ENCODE results near the gene IKZF3.

DNA sequence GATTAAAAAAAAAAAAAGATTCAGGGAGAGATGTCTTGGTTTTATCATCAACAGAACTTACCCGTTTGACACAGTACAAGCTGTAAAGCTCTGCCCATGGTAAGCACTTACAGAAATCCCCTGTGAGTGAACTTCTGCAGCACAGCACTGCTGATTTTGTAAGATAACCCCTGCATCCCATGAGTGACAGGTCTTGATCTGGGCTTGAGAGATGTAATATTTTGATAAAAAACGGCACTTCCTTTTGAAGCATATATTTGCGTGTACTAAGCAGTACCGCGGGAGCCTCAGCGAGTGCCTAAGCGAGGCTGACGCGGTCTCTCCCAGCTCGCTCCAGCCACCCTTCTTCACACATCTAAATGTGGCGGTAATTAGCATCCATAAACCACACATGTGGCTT lies 50.5 kb downstream of the IKZF3 start:
- TF ChIP-seq EZH2 (IDR thresholded peaks at IDR 0.05; ENCODE audit: borderline replicate concordance, control insufficient read depth, low read depth, low read length) (no peak), HCFC1 (IDR thresholded peaks at IDR 0.05; ENCODE audit: low read length) (no peak), ATF7 (IDR thresholded peaks at IDR 0.05; ENCODE audit: low read depth) (no peak), YY1 (IDR thresholded peaks at IDR 0.05; ENCODE audit: low read depth, low read length) (no peak), EGR1 (IDR thresholded peaks at IDR 0.05; ENCODE audit: borderline replicate concordance in 1 of 2, low read depth in 2 of 2, low read length in 2 of 2) (no peak), SMARCA5 (IDR thresholded peaks at IDR 0.05) (no peak), RBBP5 (conservative IDR thresholded peaks at IDR 0.05) (no peak), HDGF (IDR thresholded peaks at IDR 0.05) (no peak), POLR2A (IDR thresholded peaks at IDR 0.05; ENCODE audit: low read depth, low read length) (no peak), ESRRA (IDR thresholded peaks at IDR 0.05; ENCODE audit: low read length) (no peak), SRF (IDR thresholded peaks at IDR 0.05; ENCODE audit: low read depth in 2 of 2, low read length in 2 of 2) (no peak)
- TF ChIP-seq, protein P1, sequence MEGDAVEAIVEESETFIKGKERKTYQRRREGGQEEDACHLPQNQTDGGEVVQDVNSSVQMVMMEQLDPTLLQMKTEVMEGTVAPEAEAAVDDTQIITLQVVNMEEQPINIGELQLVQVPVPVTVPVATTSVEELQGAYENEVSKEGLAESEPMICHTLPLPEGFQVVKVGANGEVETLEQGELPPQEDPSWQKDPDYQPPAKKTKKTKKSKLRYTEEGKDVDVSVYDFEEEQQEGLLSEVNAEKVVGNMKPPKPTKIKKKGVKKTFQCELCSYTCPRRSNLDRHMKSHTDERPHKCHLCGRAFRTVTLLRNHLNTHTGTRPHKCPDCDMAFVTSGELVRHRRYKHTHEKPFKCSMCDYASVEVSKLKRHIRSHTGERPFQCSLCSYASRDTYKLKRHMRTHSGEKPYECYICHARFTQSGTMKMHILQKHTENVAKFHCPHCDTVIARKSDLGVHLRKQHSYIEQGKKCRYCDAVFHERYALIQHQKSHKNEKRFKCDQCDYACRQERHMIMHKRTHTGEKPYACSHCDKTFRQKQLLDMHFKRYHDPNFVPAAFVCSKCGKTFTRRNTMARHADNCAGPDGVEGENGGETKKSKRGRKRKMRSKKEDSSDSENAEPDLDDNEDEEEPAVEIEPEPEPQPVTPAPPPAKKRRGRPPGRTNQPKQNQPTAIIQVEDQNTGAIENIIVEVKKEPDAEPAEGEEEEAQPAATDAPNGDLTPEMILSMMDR (IDR thresholded peaks at IDR 0.05 in 2 of 3, conservative IDR thresholded peaks at IDR 0.05 in 1 of 3; ENCODE audit: control insufficient read depth in 2 of 3, extremely low read depth in 1 of 3, insufficient read depth in 1 of 3, low read depth in 3 of 3, low read length in 3 of 3) = no peak
- TF ChIP-seq, protein P2, sequence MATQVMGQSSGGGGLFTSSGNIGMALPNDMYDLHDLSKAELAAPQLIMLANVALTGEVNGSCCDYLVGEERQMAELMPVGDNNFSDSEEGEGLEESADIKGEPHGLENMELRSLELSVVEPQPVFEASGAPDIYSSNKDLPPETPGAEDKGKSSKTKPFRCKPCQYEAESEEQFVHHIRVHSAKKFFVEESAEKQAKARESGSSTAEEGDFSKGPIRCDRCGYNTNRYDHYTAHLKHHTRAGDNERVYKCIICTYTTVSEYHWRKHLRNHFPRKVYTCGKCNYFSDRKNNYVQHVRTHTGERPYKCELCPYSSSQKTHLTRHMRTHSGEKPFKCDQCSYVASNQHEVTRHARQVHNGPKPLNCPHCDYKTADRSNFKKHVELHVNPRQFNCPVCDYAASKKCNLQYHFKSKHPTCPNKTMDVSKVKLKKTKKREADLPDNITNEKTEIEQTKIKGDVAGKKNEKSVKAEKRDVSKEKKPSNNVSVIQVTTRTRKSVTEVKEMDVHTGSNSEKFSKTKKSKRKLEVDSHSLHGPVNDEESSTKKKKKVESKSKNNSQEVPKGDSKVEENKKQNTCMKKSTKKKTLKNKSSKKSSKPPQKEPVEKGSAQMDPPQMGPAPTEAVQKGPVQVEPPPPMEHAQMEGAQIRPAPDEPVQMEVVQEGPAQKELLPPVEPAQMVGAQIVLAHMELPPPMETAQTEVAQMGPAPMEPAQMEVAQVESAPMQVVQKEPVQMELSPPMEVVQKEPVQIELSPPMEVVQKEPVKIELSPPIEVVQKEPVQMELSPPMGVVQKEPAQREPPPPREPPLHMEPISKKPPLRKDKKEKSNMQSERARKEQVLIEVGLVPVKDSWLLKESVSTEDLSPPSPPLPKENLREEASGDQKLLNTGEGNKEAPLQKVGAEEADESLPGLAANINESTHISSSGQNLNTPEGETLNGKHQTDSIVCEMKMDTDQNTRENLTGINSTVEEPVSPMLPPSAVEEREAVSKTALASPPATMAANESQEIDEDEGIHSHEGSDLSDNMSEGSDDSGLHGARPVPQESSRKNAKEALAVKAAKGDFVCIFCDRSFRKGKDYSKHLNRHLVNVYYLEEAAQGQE (IDR thresholded peaks at IDR 0.05; ENCODE audit: low read depth, low read length) = no peak
